AG04450 (cell line): ENCODE measurements around the gene CHP1. TPM values are rescaled to one million over a fixed set of nuclear protein-coding genes. Genes with fewer than 3 reads are reported as not detected.
"Not testable (repeated sequence)": the region's sequence is repeated elsewhere in the genome, so short reads cannot be mapped to it uniquely, and the experiment has no call there.

ENCODE experiments used
- CTCF ChIA-PET: fragments of 300-600, 350-600 bp; formaldehyde crosslinking; extraction: SDS; loops from one replicate; lab custom pipeline; 2022; ENCODE audit warnings: antibody characterized with exemption, inconsistent platforms; lab: Charles Lee
- POLR2A ChIA-PET: fragments of 350-600 bp; formaldehyde crosslinking; extraction: SDS; loops from one replicate; lab custom pipeline; 2021; ENCODE audit warnings: antibody characterized with exemption, inconsistent platforms; lab: Yijun Ruan, JAX
- DNase-seq: peaks from one replicate; pipeline ENCODE4 v3.0.0-alpha.2; 2011; ENCODE audit warnings: low read depth, low spot score
- H3K27ac ChIP-seq: one replicate; pipeline ENCODE4 v1.5.1; 2012; ENCODE audit warnings: low read depth, low read length, control low read depth
- H3K27me3 ChIP-seq: one replicate; pipeline ENCODE4 v1.6.0; 2012; ENCODE audit warnings: low read length; ENCODE audit not compliant: control insufficient read depth, insufficient read depth
- H3K4me3 ChIP-seq: 2 replicates; pipeline ENCODE4 v1.5.1; 2011; ENCODE audit warnings: mild to moderate bottlenecking, low read depth, low read length, control low read depth
- H3K9me3 ChIP-seq: 2 replicates; pipeline ENCODE4 v1.5.1; 2012; ENCODE audit warnings: low read length; ENCODE audit not compliant: control insufficient read depth, insufficient read depth
- polyA plus RNA-seq: library from polyadenylated mRNA; depleted of rRNA; stranded (reverse); fragments of >200 nt; gene quantifications from 2 replicates; pipeline ENCODE4 v1.2.3, GENCODE V29; 2011
- TF ChIP-seq, protein P1 (sequence below): IDR thresholded peaks from 2 replicates; pipeline ENCODE4 v1.5.1; 2011; ENCODE audit warnings: low read depth, low read length, control low read depth, inconsistent platforms

The CHP1 gene
- polyA plus RNA-seq, 1 experiment = 90.1 TPM

DNA sequence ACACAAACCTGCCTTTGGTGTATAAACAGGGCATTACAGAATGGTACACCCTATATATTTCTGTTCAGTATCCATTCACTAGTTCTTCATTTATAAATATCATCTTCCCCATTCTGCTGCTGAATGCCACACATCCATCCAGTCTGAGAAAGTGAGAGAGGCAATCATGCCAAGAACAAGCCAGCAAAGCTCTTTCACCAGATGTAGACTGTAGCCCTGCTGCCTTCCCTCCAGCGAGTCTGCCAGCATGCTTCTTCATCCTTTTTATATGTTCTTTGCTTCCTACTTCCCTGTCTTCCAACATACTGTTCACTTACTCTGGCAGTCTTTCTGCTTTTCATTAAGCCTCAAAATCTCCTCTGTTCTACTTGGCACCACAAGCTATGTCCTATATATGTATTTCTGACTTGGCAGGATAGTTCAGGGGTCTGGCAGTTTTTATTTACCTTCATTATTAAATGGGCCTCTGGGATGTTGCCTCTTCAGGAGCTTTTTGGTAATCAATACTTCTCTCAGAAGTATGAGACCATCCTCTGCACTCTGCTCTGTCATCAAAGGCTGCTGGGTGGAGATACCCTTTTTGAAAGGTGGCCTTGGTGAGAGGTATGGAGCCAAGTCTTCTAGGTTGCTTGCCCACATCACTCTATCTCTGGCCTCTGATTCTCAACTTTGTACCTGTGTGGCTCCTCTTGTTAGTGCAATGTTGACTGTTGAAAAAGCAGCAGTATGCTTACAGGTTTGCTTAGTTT, 48.6 kb downstream of the CHP1 start:
- Histone ChIP-seq H3K9me3 (no peaks in the 10 kb centered on the region), H3K27ac (no peak overlapping the region), H3K27me3 (no peaks in the 10 kb centered on the region), H3K4me3 (no peak overlapping the region)
- ChIA-PET CTCF (no interaction called here), POLR2A (no interaction called here)
- no peak for DNase-seq
- TF ChIP-seq, protein P1, sequence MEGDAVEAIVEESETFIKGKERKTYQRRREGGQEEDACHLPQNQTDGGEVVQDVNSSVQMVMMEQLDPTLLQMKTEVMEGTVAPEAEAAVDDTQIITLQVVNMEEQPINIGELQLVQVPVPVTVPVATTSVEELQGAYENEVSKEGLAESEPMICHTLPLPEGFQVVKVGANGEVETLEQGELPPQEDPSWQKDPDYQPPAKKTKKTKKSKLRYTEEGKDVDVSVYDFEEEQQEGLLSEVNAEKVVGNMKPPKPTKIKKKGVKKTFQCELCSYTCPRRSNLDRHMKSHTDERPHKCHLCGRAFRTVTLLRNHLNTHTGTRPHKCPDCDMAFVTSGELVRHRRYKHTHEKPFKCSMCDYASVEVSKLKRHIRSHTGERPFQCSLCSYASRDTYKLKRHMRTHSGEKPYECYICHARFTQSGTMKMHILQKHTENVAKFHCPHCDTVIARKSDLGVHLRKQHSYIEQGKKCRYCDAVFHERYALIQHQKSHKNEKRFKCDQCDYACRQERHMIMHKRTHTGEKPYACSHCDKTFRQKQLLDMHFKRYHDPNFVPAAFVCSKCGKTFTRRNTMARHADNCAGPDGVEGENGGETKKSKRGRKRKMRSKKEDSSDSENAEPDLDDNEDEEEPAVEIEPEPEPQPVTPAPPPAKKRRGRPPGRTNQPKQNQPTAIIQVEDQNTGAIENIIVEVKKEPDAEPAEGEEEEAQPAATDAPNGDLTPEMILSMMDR = no peak

DNA sequence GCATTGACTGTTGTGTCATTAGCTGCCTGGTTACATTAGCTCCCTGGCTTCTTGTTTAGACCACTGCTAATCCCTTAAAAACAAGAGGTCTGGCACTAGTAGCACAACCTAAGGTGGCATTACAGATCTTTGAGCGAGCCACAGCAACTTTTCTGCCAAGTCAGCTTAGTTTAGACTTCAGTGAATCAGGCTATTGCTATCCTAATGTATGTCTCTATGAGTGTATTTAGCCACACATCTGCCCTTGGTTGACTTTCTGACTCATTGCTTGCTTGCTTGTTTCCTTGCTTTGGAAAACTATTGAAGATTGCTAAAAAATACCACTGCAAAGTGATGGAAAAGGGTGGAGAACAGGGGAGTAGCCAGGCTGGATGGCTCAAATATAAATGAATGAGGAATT, 50.2 kb downstream of the CHP1 start:
- TF ChIP-seq, protein P1 = no peak
- ChIA-PET POLR2A (no interaction called here), CTCF (interaction anchor here (0.7 kb wide), 1 partner anchor 50 kb away, joined by 4 read pairs; no protein-coding TSS in a partner anchor)

DNA sequence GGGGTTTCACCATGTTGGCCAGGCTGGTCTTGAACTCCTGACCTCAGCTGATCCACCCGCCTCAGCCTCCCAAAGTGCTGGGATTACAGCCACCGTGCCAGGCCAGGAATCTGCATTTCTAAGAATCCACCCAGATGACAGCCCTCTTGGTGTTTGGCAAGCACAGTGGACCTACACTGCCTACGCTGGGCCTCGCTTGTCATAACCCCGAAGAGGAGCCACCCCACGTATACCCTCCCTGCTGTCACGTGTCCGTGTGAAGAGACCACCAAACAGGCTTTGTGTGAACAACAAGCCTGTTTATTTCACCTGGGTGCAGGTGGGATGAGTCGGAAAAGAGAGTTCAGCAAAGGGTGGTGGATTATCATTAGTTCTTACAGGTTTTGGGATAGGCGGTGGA, 51.4 kb downstream of the CHP1 start:
- DNase-seq, H3K27ac ChIP-seq, POLR2A ChIA-PET, H3K4me3 ChIP-seq, H3K9me3 ChIP-seq, CTCF ChIA-PET, H3K27me3 ChIP-seq: not testable (repeated sequence)

More for the DNA sequence above, 50.2 kb downstream of the CHP1 start:
- DNase-seq = peak; percentile 69
- Histone ChIP-seq H3K4me3 (no peak overlapping the region), H3K27me3 (no peaks in the 10 kb centered on the region), H3K27ac (peak overlapping the region; percentile 68), H3K9me3 (no peaks in the 10 kb centered on the region)

DNA sequence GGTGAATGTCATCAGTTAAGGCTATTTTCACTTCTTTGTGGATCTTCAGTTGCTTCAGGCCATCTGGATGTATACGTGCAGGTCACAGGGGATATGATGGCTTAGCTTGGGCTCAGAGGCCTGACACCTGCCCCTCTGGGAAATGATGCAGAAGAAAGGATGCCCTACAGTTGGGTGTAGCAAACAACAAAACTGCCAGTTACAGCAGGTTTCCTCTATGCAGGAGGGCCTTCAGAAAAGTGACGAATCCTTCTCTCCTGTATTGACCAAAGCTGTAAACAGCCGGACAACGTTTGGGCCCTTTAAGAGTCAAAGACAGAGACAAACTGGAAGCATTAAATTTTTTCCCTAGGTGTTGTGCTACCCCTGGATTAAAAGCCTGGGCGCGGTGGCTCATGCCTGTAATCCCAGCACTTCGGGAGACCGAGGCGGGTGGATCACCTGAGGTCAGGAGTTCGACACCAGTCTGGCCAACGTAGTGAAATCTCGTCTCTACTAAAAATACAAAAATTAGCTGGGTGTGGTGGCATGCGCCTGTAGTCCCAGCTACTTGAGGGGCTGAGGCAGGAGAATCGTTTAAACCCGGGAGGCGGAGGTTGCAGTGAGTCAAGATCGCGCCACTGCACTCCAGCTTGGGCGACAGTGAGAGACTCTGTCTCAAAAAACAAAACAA, 52.0 kb downstream of the CHP1 start:
- POLR2A ChIA-PET = interaction anchor here (0.6 to 1.2 kb wide), 2 partner anchors 52 to 167 kb away, joined by 4 read pairs; partner anchors contain the start of genes CHP1 and INO80
- CTCF ChIA-PET = not testable (repeated sequence)

DNA sequence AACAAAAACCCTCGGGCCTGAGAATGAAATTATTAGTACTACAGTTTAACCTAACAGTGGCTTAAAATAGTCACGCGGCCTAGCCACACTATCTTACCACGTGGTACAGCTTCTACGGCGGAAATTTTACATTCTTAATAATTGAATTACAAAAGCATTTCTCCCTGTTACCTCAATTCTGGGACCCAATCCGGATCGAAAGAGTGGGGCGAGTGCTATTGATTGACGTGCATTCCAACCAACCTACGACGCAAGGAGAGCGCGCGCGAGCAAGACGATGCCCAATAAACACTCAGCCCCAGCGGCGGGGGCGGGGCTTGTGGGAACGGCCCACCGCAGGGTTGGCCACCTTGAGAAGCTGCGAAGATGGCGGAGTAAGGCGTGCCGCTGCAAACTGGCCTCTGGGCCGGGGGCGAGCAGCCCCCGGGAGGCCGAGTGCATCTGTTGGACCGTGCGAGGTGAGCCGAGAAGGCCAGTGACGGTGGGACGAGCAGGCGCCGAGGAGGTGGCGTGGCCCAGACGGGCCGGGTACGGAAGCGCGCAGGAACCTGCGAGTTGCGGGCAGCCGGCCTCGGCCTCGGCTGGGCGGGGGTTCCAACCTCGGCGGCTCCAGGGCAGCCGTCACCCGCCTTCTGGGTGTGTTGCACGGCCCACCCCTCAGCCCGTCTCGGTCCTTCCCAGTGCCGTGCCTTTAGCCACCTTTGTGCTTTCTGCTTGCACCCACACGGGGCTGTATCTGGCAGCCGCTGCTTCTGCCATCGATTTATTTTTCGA, 52.8 kb downstream of the CHP1 start:
- peak; percentile 99 for DNase-seq
- peak overlapping the region; percentile 70 for H3K27ac ChIP-seq
- ChIA-PET CTCF (no interaction called here), POLR2A (interaction anchor here (0.6 to 1.2 kb wide), 3 partner anchors 53 to 301 kb away, joined by 4 read pairs; partner anchors contain the start of genes CHP1 and INO80)
- H3K27me3 ChIP-seq = no peaks in the 10 kb centered on the region
- TF ChIP-seq, protein P1 = no peak
- peak overlapping the region; percentile 94 for H3K4me3 ChIP-seq
- H3K9me3 ChIP-seq = no peaks in the 10 kb centered on the region; the same call in 1 of the 2 replicates

More for the DNA sequence above, 52.0 kb downstream of the CHP1 start:
- H3K9me3 ChIP-seq, H3K27me3 ChIP-seq, DNase-seq: not testable (repeated sequence)
- Histone ChIP-seq H3K4me3 (peak overlapping the region; percentile 34; the same call in 1 of the 2 replicates), H3K27ac (peak overlapping the region; percentile 70)
